ENCODE results near the gene ATG7.

Gene ATG7

DNA sequence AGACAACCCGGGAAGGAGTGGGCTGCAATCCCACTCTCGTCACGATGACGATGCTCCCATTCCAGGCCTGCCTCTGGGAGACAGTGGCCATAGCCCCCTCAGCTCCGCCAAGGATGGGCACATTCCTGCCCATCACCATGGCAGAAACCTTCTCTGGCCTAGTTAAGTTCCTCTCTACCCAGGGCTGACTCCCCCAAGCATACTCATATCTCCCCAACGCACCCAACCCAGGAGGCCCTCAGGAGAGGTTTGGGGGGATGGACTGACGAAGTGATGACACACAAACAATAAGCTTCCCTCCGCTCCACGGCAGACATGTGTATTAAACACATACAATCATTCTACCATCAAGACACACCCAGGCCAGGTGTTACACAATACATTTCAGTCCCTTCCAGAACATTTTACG lies 311.4 kb downstream of the ATG7 start:
- no peak overlapping the region for H3K4me2 ChIP-seq (ENCODE audit: insufficient read depth, low read length)
- no peak overlapping the region for H3K9ac ChIP-seq (ENCODE audit: low read depth, low read length)
- peaks cover 99% of the 10 kb centered on the region for H3K79me2 ChIP-seq (ENCODE audit: insufficient read depth, low read length)
- no peak overlapping the region for H3K4me3 ChIP-seq (ENCODE audit: low read depth in 1 of 2, low read length in 2 of 2)
- peaks cover 30% of the 10 kb centered on the region for H3K36me3 ChIP-seq (ENCODE audit: insufficient read depth, low read length)
- H4K20me1 ChIP-seq (ENCODE audit: insufficient read depth, low read length), result peaks cover 92% of the 10 kb centered on the region
- H2AFZ ChIP-seq (ENCODE audit: low read depth, low read length), result no peak overlapping the region
- TF ChIP-seq EZH2 (IDR thresholded peaks at IDR 0.05; ENCODE audit: borderline replicate concordance, low read depth, low read length, severe bottlenecking), result no peak
- no peak for TF ChIP-seq CTCF (IDR thresholded peaks at IDR 0.05; ENCODE audit: borderline replicate concordance, extremely low read depth, low read length, poor library complexity, severe bottlenecking)
- no peak for ATAC-seq (ENCODE audit: insufficient read depth, low read depth)
- peaks cover 3% of the 10 kb centered on the region; the same call in 1 of the 2 replicates for H3K4me1 ChIP-seq (ENCODE audit: insufficient read depth, low read length)
- no peak for DNase-seq
- no peaks in the 10 kb centered on the region for H3K27me3 ChIP-seq (ENCODE audit: insufficient read depth, low read length, poor library complexity)
- no peaks in the 10 kb centered on the region for H3K9me3 ChIP-seq (ENCODE audit: insufficient read depth, low read length, severe bottlenecking)
- no peak overlapping the region for H3K27ac ChIP-seq (ENCODE audit: low read length)

GRCh38 chr3:11584570-11584969 lies 312.4 kb downstream of the ATG7 start:
- Histone ChIP-seq H3K4me2 (ENCODE audit: insufficient read depth, low read length) (no peak overlapping the region), H4K20me1 (ENCODE audit: insufficient read depth, low read length) (peaks cover 94% of the 10 kb centered on the region), H3K4me3 (ENCODE audit: low read depth in 1 of 2, low read length in 2 of 2) (no peak overlapping the region), H2AFZ (ENCODE audit: low read depth, low read length) (no peak overlapping the region), H3K27ac (ENCODE audit: low read length) (no peak overlapping the region), H3K9me3 (ENCODE audit: insufficient read depth, low read length, severe bottlenecking) (no peaks in the 10 kb centered on the region), H3K4me1 (ENCODE audit: insufficient read depth, low read length) (peaks cover 3% of the 10 kb centered on the region; the same call in 1 of the 2 replicates), H3K36me3 (ENCODE audit: insufficient read depth, low read length) (peaks cover 39% of the 10 kb centered on the region), H3K27me3 (ENCODE audit: insufficient read depth, low read length, poor library complexity) (no peaks in the 10 kb centered on the region), H3K9ac (ENCODE audit: low read depth, low read length) (no peak overlapping the region), H3K79me2 (ENCODE audit: insufficient read depth, low read length) (peaks cover 100% of the 10 kb centered on the region)
- DNase-seq, result no peak
- ATAC-seq (ENCODE audit: insufficient read depth, low read depth), result no peak
- TF ChIP-seq CTCF (IDR thresholded peaks at IDR 0.05; ENCODE audit: borderline replicate concordance, extremely low read depth, low read length, poor library complexity, severe bottlenecking) (no peak), EZH2 (IDR thresholded peaks at IDR 0.05; ENCODE audit: borderline replicate concordance, low read depth, low read length, severe bottlenecking) (no peak)

- H3K9ac ChIP-seq (ENCODE audit: low read depth, low read length), result no peak overlapping the region
- H3K4me1 ChIP-seq (ENCODE audit: insufficient read depth, low read length), result no peaks in the 10 kb centered on the region
- peaks cover 96% of the 10 kb centered on the region for H4K20me1 ChIP-seq (ENCODE audit: insufficient read depth, low read length)
- H3K27ac ChIP-seq (ENCODE audit: low read length), result no peak overlapping the region
- TF ChIP-seq CTCF (IDR thresholded peaks at IDR 0.05; ENCODE audit: borderline replicate concordance, extremely low read depth, low read length, poor library complexity, severe bottlenecking) (no peak), EZH2 (IDR thresholded peaks at IDR 0.05; ENCODE audit: borderline replicate concordance, low read depth, low read length, severe bottlenecking) (no peak)
- ATAC-seq (ENCODE audit: insufficient read depth, low read depth), result no peak
- DNase-seq, result no peak
- H3K79me2 ChIP-seq (ENCODE audit: insufficient read depth, low read length), result peaks cover 100% of the 10 kb centered on the region
- H3K4me2 ChIP-seq (ENCODE audit: insufficient read depth, low read length), result no peak overlapping the region
- H3K27me3 ChIP-seq (ENCODE audit: insufficient read depth, low read length, poor library complexity), result no peaks in the 10 kb centered on the region
- H3K36me3 ChIP-seq (ENCODE audit: insufficient read depth, low read length), result peaks cover 60% of the 10 kb centered on the region
- H2AFZ ChIP-seq (ENCODE audit: low read depth, low read length), result no peak overlapping the region
- H3K9me3 ChIP-seq (ENCODE audit: insufficient read depth, low read length, severe bottlenecking), result no peaks in the 10 kb centered on the region
- no peak overlapping the region for H3K4me3 ChIP-seq (ENCODE audit: low read depth in 1 of 2, low read length in 2 of 2)
These were observed 315.6 kb downstream of the ATG7 start for GRCh38 chr3:11587766-11588165.

GRCh38 chr3:11588338-11588737 lies 316.1 kb downstream of the ATG7 start:
- TF ChIP-seq CTCF (IDR thresholded peaks at IDR 0.05; ENCODE audit: borderline replicate concordance, extremely low read depth, low read length, poor library complexity, severe bottlenecking) (no peak), EZH2 (IDR thresholded peaks at IDR 0.05; ENCODE audit: borderline replicate concordance, low read depth, low read length, severe bottlenecking) (no peak)
- Histone ChIP-seq H2AFZ (ENCODE audit: low read depth, low read length) (no peak overlapping the region), H3K9me3 (ENCODE audit: insufficient read depth, low read length, severe bottlenecking) (no peaks in the 10 kb centered on the region), H3K36me3 (ENCODE audit: insufficient read depth, low read length) (peaks cover 66% of the 10 kb centered on the region), H3K4me2 (ENCODE audit: insufficient read depth, low read length) (no peak overlapping the region), H3K27ac (ENCODE audit: low read length) (no peak overlapping the region), H3K9ac (ENCODE audit: low read depth, low read length) (no peak overlapping the region), H3K27me3 (ENCODE audit: insufficient read depth, low read length, poor library complexity) (no peaks in the 10 kb centered on the region), H3K4me3 (ENCODE audit: low read depth in 1 of 2, low read length in 2 of 2) (no peak overlapping the region), H3K4me1 (ENCODE audit: insufficient read depth, low read length) (no peaks in the 10 kb centered on the region), H4K20me1 (ENCODE audit: insufficient read depth, low read length) (peaks cover 96% of the 10 kb centered on the region), H3K79me2 (ENCODE audit: insufficient read depth, low read length) (peaks cover 100% of the 10 kb centered on the region)
- DNase-seq, result no peak
- no peak for ATAC-seq (ENCODE audit: insufficient read depth, low read depth)
